Measurements from ENCODE around the gene THEM4. TPM values are rescaled to one million over a fixed set of nuclear protein-coding genes. Genes with fewer than 3 reads are reported as not detected.
"Not testable (repeated sequence)": the region's sequence is repeated elsewhere in the genome, so short reads cannot be mapped to it uniquely, and the experiment has no call there.

Gene THEM4
- total RNA-seq, 2 experiments from 2014 or later = 24.0 to 24.5 TPM

DNA sequence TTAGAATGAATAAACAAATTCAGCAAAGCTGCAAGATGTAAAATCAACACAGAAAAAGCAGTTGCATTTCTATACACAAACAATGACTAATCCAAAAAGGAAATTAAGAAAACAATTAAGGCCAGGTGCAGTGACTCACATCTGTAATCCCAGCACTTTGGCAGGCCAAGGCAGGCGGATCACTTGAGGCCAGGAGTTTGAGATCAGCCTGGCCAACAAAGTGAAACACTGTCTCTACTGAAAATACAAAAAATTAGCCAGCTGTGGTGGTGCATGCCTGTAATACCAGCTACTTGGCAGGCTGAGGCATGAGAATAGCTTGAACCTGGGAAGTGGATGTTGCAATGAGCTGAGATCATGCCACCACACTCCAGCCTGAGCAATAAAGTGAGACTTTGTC lies 22.3 kb downstream of the THEM4 start:
- POLR2A ChIA-PET = interaction anchor here (3.3 kb wide), 1 partner anchor 11 kb away, joined by 17 read pairs; no protein-coding TSS in a partner anchor
- TF ChIP-seq CTCF (IDR thresholded peaks at IDR 0.05) = no peak
- Mint-ChIP-seq H3K4me1 (ENCODE audit: low read depth) (peaks cover 25% of the 10 kb centered on the region), H3K27ac (no peak overlapping the region), H3K36me3 (ENCODE audit: low read depth) (peaks cover 79% of the 10 kb centered on the region), H3K9me3 (no peaks in the 10 kb centered on the region), H3K4me3 (no peak overlapping the region), H3K27me3 (no peaks in the 10 kb centered on the region)
- no peaks in the 10 kb centered on the region for H3K27me3 ChIP-seq (ENCODE audit: control insufficient read depth in 1 of 2, insufficient read depth in 2 of 2, low read length in 2 of 2)
- H3K4me3 ChIP-seq (ENCODE audit: low read length) = no peak overlapping the region
- intact Hi-C loops (cut with DNase I, micrococcal nuclease) = no loop called here
- no peaks in the 10 kb centered on the region for H3K9me3 ChIP-seq (ENCODE audit: control insufficient read depth in 1 of 2, insufficient read depth in 1 of 2, low read length in 2 of 2)
- CTCF ChIA-PET = interaction anchor here (0.9 to 2.0 kb wide), 2 partner anchors 81 to 115 kb away, joined by 3 to 9 read pairs; no protein-coding TSS in a partner anchor
- DNase-seq (no peak), ATAC-seq (ENCODE audit: poor library complexity) (no peak)
- peaks cover 9% of the 10 kb centered on the region for H3K4me1 ChIP-seq (ENCODE audit: insufficient read depth, low read length)
- H3K27ac ChIP-seq (ENCODE audit: low read depth in 1 of 2, low read length in 2 of 2) = no peak overlapping the region
- H3K36me3 ChIP-seq (ENCODE audit: insufficient read depth, low read length) = peaks cover 42% of the 10 kb centered on the region

GRCh38 chr1:151885479-151885878 lies 23.8 kb downstream of the THEM4 start:
- no peak for DNase-seq
- H3K36me3 ChIP-seq (ENCODE audit: insufficient read depth, low read length) = peaks cover 38% of the 10 kb centered on the region
- H3K4me3 ChIP-seq (ENCODE audit: low read length) = no peak overlapping the region
- no peak for ATAC-seq (ENCODE audit: poor library complexity)
- no peaks in the 10 kb centered on the region for H3K9me3 Mint-ChIP-seq
- H3K36me3 Mint-ChIP-seq (ENCODE audit: low read depth) = peaks cover 73% of the 10 kb centered on the region
- no peak for TF ChIP-seq CTCF (IDR thresholded peaks at IDR 0.05)
- H3K4me3 Mint-ChIP-seq = no peak overlapping the region
- peaks cover 2% of the 10 kb centered on the region for H3K4me1 ChIP-seq (ENCODE audit: insufficient read depth, low read length)
- ChIA-PET POLR2A (interaction anchor here (0.9 to 1.0 kb wide), 2 partner anchors 10 to 13 kb away, joined by 3 to 4 read pairs; no protein-coding TSS in a partner anchor), CTCF (no interaction called here)
- no peaks in the 10 kb centered on the region for H3K27me3 Mint-ChIP-seq
- no peaks in the 10 kb centered on the region for H3K9me3 ChIP-seq (ENCODE audit: control insufficient read depth in 1 of 2, insufficient read depth in 1 of 2, low read length in 2 of 2)
- intact Hi-C loops (cut with DNase I, micrococcal nuclease) = no loop called here
- H3K27ac Mint-ChIP-seq = no peak overlapping the region
- H3K27ac ChIP-seq (ENCODE audit: low read depth in 1 of 2, low read length in 2 of 2) = no peak overlapping the region
- peaks cover 17% of the 10 kb centered on the region for H3K4me1 Mint-ChIP-seq (ENCODE audit: low read depth)
- no peaks in the 10 kb centered on the region for H3K27me3 ChIP-seq (ENCODE audit: control insufficient read depth in 1 of 2, insufficient read depth in 2 of 2, low read length in 2 of 2)

DNA sequence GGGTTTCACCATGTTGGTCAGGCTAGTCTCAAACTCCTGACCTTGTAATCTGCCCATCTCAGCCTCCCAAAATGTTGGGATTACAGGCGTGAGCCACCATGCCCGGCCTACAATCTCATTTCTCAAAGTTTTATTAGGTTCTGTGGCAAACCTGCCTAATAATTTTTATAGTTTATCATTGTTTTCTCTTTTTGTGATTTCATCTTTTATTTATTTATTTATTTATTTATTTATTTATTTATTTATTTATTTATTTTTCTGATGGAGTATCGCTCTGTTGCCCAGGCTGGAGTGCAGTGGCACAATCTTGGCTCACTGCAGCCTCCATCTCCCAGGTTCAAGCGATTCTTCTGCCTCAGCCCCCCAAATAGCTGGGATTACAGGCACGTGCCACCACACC lies 24.4 kb downstream of the THEM4 start:
- H3K4me1 ChIP-seq (ENCODE audit: insufficient read depth, low read length); CTCF ChIA-PET; DNase-seq; H3K9me3 ChIP-seq (ENCODE audit: control insufficient read depth in 1 of 2, insufficient read depth in 1 of 2, low read length in 2 of 2); H3K27me3 Mint-ChIP-seq; H3K4me3 ChIP-seq (ENCODE audit: low read length); H3K27ac Mint-ChIP-seq; H3K27me3 ChIP-seq (ENCODE audit: control insufficient read depth in 1 of 2, insufficient read depth in 2 of 2, low read length in 2 of 2); ATAC-seq (ENCODE audit: poor library complexity); H3K9me3 Mint-ChIP-seq; H3K27ac ChIP-seq (ENCODE audit: low read depth in 1 of 2, low read length in 2 of 2); H3K4me3 Mint-ChIP-seq: not testable (repeated sequence)
- H3K4me1 Mint-ChIP-seq (ENCODE audit: low read depth) = peaks cover 13% of the 10 kb centered on the region
- intact Hi-C loops (cut with DNase I, micrococcal nuclease) = loop anchor here in 1 of 2 experiments (5.0 kb wide), 1 partner anchor 32 kb away; no protein-coding TSS in a partner anchor
- H3K36me3 Mint-ChIP-seq (ENCODE audit: low read depth) = peaks cover 67% of the 10 kb centered on the region
- POLR2A ChIA-PET = interaction anchor here (0.9 to 1.5 kb wide), 2 partner anchors 10 to 14 kb away, joined by 3 read pairs; no protein-coding TSS in a partner anchor
- peaks cover 38% of the 10 kb centered on the region for H3K36me3 ChIP-seq (ENCODE audit: insufficient read depth, low read length)

- intact Hi-C loops (cut with DNase I, micrococcal nuclease) = loop anchor here in 1 of 2 experiments (5.0 kb wide), 1 partner anchor 33 kb away; no protein-coding TSS in a partner anchor
These were observed 24.9 kb downstream of the THEM4 start for GRCh38 chr1:151884445-151884844.

DNA sequence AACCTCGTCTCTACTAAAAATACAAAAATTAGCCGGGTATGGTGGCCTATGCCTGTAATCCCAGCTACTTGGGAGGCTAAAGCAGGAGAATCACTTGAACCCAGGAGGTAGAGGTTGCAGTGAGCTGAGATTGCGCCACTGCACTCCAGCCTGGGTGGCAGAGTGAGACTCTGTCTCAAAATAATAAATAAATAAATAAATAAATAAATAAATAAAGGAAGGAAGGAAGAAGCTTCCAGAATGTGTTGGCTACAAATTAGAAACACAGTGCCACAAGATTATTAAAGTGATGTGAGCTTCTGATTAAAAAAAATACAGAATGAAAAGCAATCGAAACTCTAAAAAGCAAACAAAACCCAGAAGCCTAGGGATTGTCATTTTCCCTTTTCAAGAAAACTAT lies 25.4 kb downstream of the THEM4 start:
- peaks cover 37% of the 10 kb centered on the region for H3K36me3 ChIP-seq (ENCODE audit: insufficient read depth, low read length)
- H3K4me3 ChIP-seq (ENCODE audit: low read length); H3K27ac ChIP-seq (ENCODE audit: low read depth in 1 of 2, low read length in 2 of 2); H3K27me3 Mint-ChIP-seq; CTCF ChIA-PET; H3K4me3 Mint-ChIP-seq; H3K9me3 ChIP-seq (ENCODE audit: control insufficient read depth in 1 of 2, insufficient read depth in 1 of 2, low read length in 2 of 2); H3K9me3 Mint-ChIP-seq; H3K4me1 Mint-ChIP-seq (ENCODE audit: low read depth); DNase-seq; ATAC-seq (ENCODE audit: poor library complexity); H3K4me1 ChIP-seq (ENCODE audit: insufficient read depth, low read length); H3K27me3 ChIP-seq (ENCODE audit: control insufficient read depth in 1 of 2, insufficient read depth in 2 of 2, low read length in 2 of 2); H3K27ac Mint-ChIP-seq: not testable (repeated sequence)
- intact Hi-C loops (cut with DNase I, micrococcal nuclease) = loop anchor here in 1 of 2 experiments (5.0 kb wide), 1 partner anchor 33 kb away; no protein-coding TSS in a partner anchor
- POLR2A ChIA-PET = interaction anchor here (0.8 to 1.5 kb wide), 2 partner anchors 15 to 118 kb away, joined by 3 read pairs; no protein-coding TSS in a partner anchor
- peaks cover 60% of the 10 kb centered on the region for H3K36me3 Mint-ChIP-seq (ENCODE audit: low read depth)

More at GRCh38 chr1:151884445-151884844, 24.9 kb downstream of the THEM4 start:
- H3K27me3 Mint-ChIP-seq; H3K4me3 Mint-ChIP-seq; ATAC-seq (ENCODE audit: poor library complexity); H3K4me1 ChIP-seq (ENCODE audit: insufficient read depth, low read length); H3K9me3 ChIP-seq (ENCODE audit: control insufficient read depth in 1 of 2, insufficient read depth in 1 of 2, low read length in 2 of 2); CTCF ChIA-PET; H3K27ac ChIP-seq (ENCODE audit: low read depth in 1 of 2, low read length in 2 of 2); DNase-seq; H3K9me3 Mint-ChIP-seq; H3K4me3 ChIP-seq (ENCODE audit: low read length); H3K27ac Mint-ChIP-seq; H3K27me3 ChIP-seq (ENCODE audit: control insufficient read depth in 1 of 2, insufficient read depth in 2 of 2, low read length in 2 of 2): not testable (repeated sequence)
- peaks cover 64% of the 10 kb centered on the region for H3K36me3 Mint-ChIP-seq (ENCODE audit: low read depth)
- peaks cover 37% of the 10 kb centered on the region for H3K36me3 ChIP-seq (ENCODE audit: insufficient read depth, low read length)
- peaks cover 12% of the 10 kb centered on the region for H3K4me1 Mint-ChIP-seq (ENCODE audit: low read depth)
- POLR2A ChIA-PET = interaction anchor here (0.8 to 1.5 kb wide), 3 partner anchors 9 to 117 kb away, joined by 3 read pairs; no protein-coding TSS in a partner anchor

GRCh38 chr1:151882918-151883317 lies 26.4 kb downstream of the THEM4 start:
- H3K9me3 ChIP-seq (ENCODE audit: control insufficient read depth in 1 of 2, insufficient read depth in 1 of 2, low read length in 2 of 2); DNase-seq; H3K4me1 Mint-ChIP-seq (ENCODE audit: low read depth); H3K27ac ChIP-seq (ENCODE audit: low read depth in 1 of 2, low read length in 2 of 2); H3K27ac Mint-ChIP-seq; CTCF ChIA-PET; H3K4me1 ChIP-seq (ENCODE audit: insufficient read depth, low read length); H3K27me3 ChIP-seq (ENCODE audit: control insufficient read depth in 1 of 2, insufficient read depth in 2 of 2, low read length in 2 of 2); H3K4me3 ChIP-seq (ENCODE audit: low read length); H3K4me3 Mint-ChIP-seq; H3K27me3 Mint-ChIP-seq; H3K9me3 Mint-ChIP-seq; ATAC-seq (ENCODE audit: poor library complexity): not testable (repeated sequence)
- H3K36me3 Mint-ChIP-seq (ENCODE audit: low read depth) = peaks cover 62% of the 10 kb centered on the region
- peaks cover 31% of the 10 kb centered on the region for H3K36me3 ChIP-seq (ENCODE audit: insufficient read depth, low read length)
- intact Hi-C loops (cut with DNase I, micrococcal nuclease) = loop anchor here in 1 of 2 experiments (5.0 kb wide), 1 partner anchor 34 kb away; no protein-coding TSS in a partner anchor
- POLR2A ChIA-PET = interaction anchor here (2.0 kb wide), 1 partner anchor 23 kb away, joined by 5 read pairs; no protein-coding TSS in a partner anchor
